WI38 (cell line): ENCODE data around the gene FADS2.

ENCODE experiments used
- H3K4me3 ChIP-seq: 2 replicates; pipeline ENCODE4 v1.5.1; 2011; ENCODE audit warnings: low read depth, mild to moderate bottlenecking, control low read depth, low read length
- TF ChIP-seq, protein P1 (sequence below): IDR thresholded peaks from 2 replicates; pipeline ENCODE4 v1.5.1; 2012; ENCODE audit warnings: low read depth, mild to moderate bottlenecking, control low read depth, low read length

Gene FADS2

GRCh38 chr11:61905801-61906521 is 77.9 kb downstream of the FADS2 start:
- no peak overlapping the region for H3K4me3 ChIP-seq
- TF ChIP-seq, protein P1, sequence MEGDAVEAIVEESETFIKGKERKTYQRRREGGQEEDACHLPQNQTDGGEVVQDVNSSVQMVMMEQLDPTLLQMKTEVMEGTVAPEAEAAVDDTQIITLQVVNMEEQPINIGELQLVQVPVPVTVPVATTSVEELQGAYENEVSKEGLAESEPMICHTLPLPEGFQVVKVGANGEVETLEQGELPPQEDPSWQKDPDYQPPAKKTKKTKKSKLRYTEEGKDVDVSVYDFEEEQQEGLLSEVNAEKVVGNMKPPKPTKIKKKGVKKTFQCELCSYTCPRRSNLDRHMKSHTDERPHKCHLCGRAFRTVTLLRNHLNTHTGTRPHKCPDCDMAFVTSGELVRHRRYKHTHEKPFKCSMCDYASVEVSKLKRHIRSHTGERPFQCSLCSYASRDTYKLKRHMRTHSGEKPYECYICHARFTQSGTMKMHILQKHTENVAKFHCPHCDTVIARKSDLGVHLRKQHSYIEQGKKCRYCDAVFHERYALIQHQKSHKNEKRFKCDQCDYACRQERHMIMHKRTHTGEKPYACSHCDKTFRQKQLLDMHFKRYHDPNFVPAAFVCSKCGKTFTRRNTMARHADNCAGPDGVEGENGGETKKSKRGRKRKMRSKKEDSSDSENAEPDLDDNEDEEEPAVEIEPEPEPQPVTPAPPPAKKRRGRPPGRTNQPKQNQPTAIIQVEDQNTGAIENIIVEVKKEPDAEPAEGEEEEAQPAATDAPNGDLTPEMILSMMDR, result no peak

- TF ChIP-seq, protein P1, result no peak
- no peak overlapping the region for H3K4me3 ChIP-seq
Observed at GRCh38 chr11:61906522-61906909, 78.4 kb downstream of the FADS2 start.

GRCh38 chr11:61907282-61907681 is 79.2 kb downstream of the FADS2 start:
- H3K4me3 ChIP-seq, result no peak overlapping the region
- TF ChIP-seq, protein P1, result no peak

DNA sequence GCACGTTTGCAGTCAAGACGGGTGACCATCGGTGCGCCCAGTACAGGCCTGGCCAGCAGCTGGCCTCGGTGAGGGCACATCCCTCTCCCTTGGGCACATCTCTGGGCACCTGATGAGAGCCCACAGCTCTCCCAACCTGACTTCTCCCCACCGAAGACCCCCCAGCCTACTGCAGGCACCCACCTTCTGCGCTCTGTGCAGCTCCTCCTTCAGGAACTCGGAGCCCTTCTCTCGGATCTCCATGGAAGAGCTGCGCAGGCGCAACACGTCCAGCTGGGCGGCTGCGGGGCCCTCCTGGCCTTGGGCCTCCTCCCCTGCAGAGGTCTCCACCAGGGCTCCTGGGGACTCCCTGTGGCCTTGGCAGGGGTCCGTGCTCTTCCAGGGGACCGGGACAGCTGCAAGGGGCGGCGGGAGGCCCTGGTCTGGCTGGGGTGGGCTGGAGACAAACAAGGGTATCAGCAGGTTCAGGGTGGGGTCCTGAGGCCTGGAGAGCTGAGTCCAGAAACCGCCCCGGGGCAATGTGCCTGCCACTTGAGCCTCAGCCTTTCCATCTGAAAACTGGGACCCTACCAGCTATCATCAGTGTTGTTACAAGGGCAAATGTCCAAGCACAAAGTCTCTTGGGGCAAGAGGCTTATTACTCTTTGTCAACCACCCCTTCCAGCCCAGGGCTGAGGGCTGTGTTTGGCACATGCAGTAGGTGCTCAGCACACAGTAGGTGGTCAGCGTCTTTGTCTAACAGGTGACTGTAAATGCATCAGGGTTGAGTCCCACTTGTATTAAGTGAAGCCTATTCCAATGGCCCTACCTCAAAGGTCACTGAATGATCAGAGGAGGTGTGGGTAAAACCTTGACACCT is 80.0 kb downstream of the FADS2 start:
- TF ChIP-seq, protein P1, result no peak
- no peak overlapping the region for H3K4me3 ChIP-seq

GRCh38 chr11:61908730-61909316 is 80.7 kb downstream of the FADS2 start:
- TF ChIP-seq, protein P1, result no peak
- no peak overlapping the region for H3K4me3 ChIP-seq

- H3K4me3 ChIP-seq, result no peak overlapping the region
- TF ChIP-seq, protein P1, result no peak
Observed at GRCh38 chr11:61910187-61911127, 82.4 kb downstream of the FADS2 start.
